SK-N-SH (cell line): ENCODE results near the gene BMP7. TPM values are rescaled to one million over a fixed set of nuclear protein-coding genes. Genes with fewer than 3 reads are reported as not detected.

Experiments
- CTCF ChIA-PET: fragments of 300-600, 350-600 bp; formaldehyde crosslinking; extraction: SDS; loops from one replicate; lab custom pipeline; 2021; lab: Yijun Ruan, JAX
- POLR2A ChIA-PET: fragments of 350-600 bp; sonication (Branson Sonifier 250); formaldehyde crosslinking; extraction: SDS; loops from one replicate; lab custom pipeline; 2020; ENCODE audit warnings: antibody characterized with exemption, inconsistent platforms; lab: Yijun Ruan, JAX
- DNase-seq: peaks from one replicate; pipeline ENCODE4 v3.0.0; 2012
- H2AFZ ChIP-seq: fragments of 200-600 bp; sonication (generic); 2 replicates; pipeline ENCODE4 v1.8.1; 2016; ENCODE audit warnings: antibody characterized with exemption, mild to moderate bottlenecking, low read depth
- H3F3A ChIP-seq: fragments of 200-600 bp; sonication (generic); replicated peaks from 2 replicates; pipeline ENCODE3; 2016; ENCODE audit warnings: antibody characterized with exemption, mild to moderate bottlenecking; ENCODE audit not compliant: insufficient read depth
- H3K27ac ChIP-seq, 2 experiments: fragments of 200-500 bp in 1 of 2; fragments of 200-600 bp in 1 of 2; sonication (Bioruptor generic) in 1 of 2; sonication (generic), shearing (Covaris generic) in 1 of 2; 2 replicates each; pipeline versions ENCODE4 v1.5.1 to v1.6.1; 2014 to 2016; ENCODE audit warnings: low read depth in 2 of 2, inconsistent platforms in 1 of 2, low read length in 1 of 2, mild to moderate bottlenecking in 1 of 2, mixed read lengths in 1 of 2
- H3K27me3 ChIP-seq: fragments of 200-600 bp; sonication (generic), shearing (Covaris generic); 2 replicates; pipeline ENCODE4 v1.6.1; 2016; ENCODE audit warnings: mixed run types; ENCODE audit not compliant: insufficient read depth
- H3K36me3 ChIP-seq, 2 experiments: fragments of 200-500 bp in 1 of 2; fragments of 200-600 bp in 1 of 2; sonication (Bioruptor generic) in 1 of 2; sonication (generic) in 1 of 2; replicated peaks in 1 of 2; 2 replicates each; pipeline versions ENCODE3 to v1.5.1; 2014 to 2016; ENCODE audit warnings: low read length in 1 of 2, mild to moderate bottlenecking in 1 of 2; ENCODE audit not compliant: insufficient read depth in 2 of 2, control insufficient read depth in 1 of 2
- H3K4me1 ChIP-seq, 2 experiments: fragments of 200-500 bp in 1 of 2; fragments of 200-600 bp in 1 of 2; sonication (Bioruptor generic) in 1 of 2; sonication (generic), shearing (Covaris generic) in 1 of 2; 2 replicates each; pipeline versions ENCODE4 v1.5.1 to v1.6.1; 2014 to 2016; ENCODE audit warnings: low read depth in 1 of 2, low read length in 1 of 2, mixed run types in 1 of 2; ENCODE audit not compliant: insufficient read depth in 2 of 2, control insufficient read depth in 1 of 2
- H3K4me2 ChIP-seq: fragments of 200-600 bp; sonication (generic), shearing (Covaris generic); 2 replicates; pipeline ENCODE4 v1.6.1; 2017; ENCODE audit warnings: mixed run types
- H3K4me3 ChIP-seq, 2 experiments: fragments of 200-500 bp in 1 of 2; fragments of 200-600 bp in 1 of 2; sonication (Bioruptor generic) in 1 of 2; sonication (generic), shearing (Covaris generic) in 1 of 2; 2 replicates each; pipeline versions ENCODE4 v1.5.1 to v1.8.1; 2014 to 2016; ENCODE audit warnings: low read depth in 2 of 2, inconsistent platforms in 1 of 2, low read length in 1 of 2, mild to moderate bottlenecking in 1 of 2, mixed read lengths in 1 of 2, moderate library complexity in 1 of 2
- H3K79me2 ChIP-seq: fragments of 200-600 bp; sonication (generic); 2 replicates; pipeline ENCODE4 v1.8.1; 2017; ENCODE audit warnings: mild to moderate bottlenecking; ENCODE audit not compliant: insufficient read depth
- H3K9ac ChIP-seq: fragments of 200-600 bp; sonication (generic); 2 replicates; pipeline ENCODE4 v1.6.1; 2017; ENCODE audit warnings: mixed run types
- H3K9me2 ChIP-seq: fragments of 200-600 bp; sonication (generic); 2 replicates; pipeline ENCODE4 v1.6.1; 2017; ENCODE audit warnings: mixed run types
- H3K9me3 ChIP-seq: fragments of 200-600 bp; sonication (generic); 2 replicates; pipeline ENCODE4 v1.6.1; 2017; ENCODE audit warnings: mixed run types, mild to moderate bottlenecking, moderate library complexity
- H4K20me1 ChIP-seq: fragments of 200-600 bp; sonication (generic); 2 replicates; pipeline ENCODE4 v1.6.1; 2017; ENCODE audit warnings: mild to moderate bottlenecking, mixed run types; ENCODE audit not compliant: insufficient read depth
- EP300 ChIP-seq, 2 experiments: IDR thresholded peaks; 2 replicates each; pipeline versions ENCODE4 v1.4.0 to v1.6.1; 2012; ENCODE audit warnings: borderline replicate concordance in 1 of 2, low read depth in 1 of 2, low read length in 1 of 2
- EZH2phosphoT487 ChIP-seq: fragments of 200-600 bp; sonication (generic); IDR thresholded peaks from 2 replicates; pipeline ENCODE4 v1.6.1; 2017; ENCODE audit warnings: low read depth, mixed run types, mild to moderate bottlenecking, antibody characterized with exemption, moderate library complexity, borderline replicate concordance
- FOSL2 ChIP-seq: IDR thresholded peaks from 2 replicates; pipeline ENCODE4 v1.4.0; 2012; ENCODE audit warnings: low read depth, mild to moderate bottlenecking, moderate library complexity, borderline replicate concordance
- FOXJ3 ChIP-seq: sonication (generic); formaldehyde crosslinking; IDR thresholded peaks from 2 replicates; pipeline ENCODE4 v1.5.1; 2020; ENCODE audit warnings: mild to moderate bottlenecking, missing genetic modification reagents
- GATA2 ChIP-seq: sonication (generic); formaldehyde crosslinking; IDR thresholded peaks from 2 replicates; pipeline ENCODE4 v1.5.0; 2020; ENCODE audit warnings: mild to moderate bottlenecking, missing genetic modification reagents
- JUND ChIP-seq: IDR thresholded peaks from 2 replicates; pipeline ENCODE4 v1.4.0; 2012
- MXI1 ChIP-seq: IDR thresholded peaks from 2 replicates; pipeline ENCODE4 v1.6.1; 2012; ENCODE audit warnings: mild to moderate bottlenecking, low read depth, low read length, improper control_type of control experiment
- NRF1 ChIP-seq: IDR thresholded peaks from 2 replicates; pipeline ENCODE4 v1.6.1; 2012; ENCODE audit warnings: low read depth, mild to moderate bottlenecking, low read length
- RAD21 ChIP-seq: IDR thresholded peaks from 2 replicates; pipeline ENCODE4 v1.6.1; 2012; ENCODE audit warnings: mild to moderate bottlenecking, low read length
- SIN3A ChIP-seq: IDR thresholded peaks from 2 replicates; pipeline ENCODE4 v1.6.1; 2012; ENCODE audit warnings: low read depth, mild to moderate bottlenecking, low read length, moderate library complexity, borderline replicate concordance
- TAF1 ChIP-seq: IDR thresholded peaks from 2 replicates; pipeline ENCODE4 v1.6.1; 2012; ENCODE audit warnings: low read depth, mild to moderate bottlenecking, low read length, moderate library complexity, borderline replicate concordance
- TCF12 ChIP-seq: IDR thresholded peaks from 2 replicates; pipeline ENCODE4 v1.4.0; 2012
- YY1 ChIP-seq: IDR thresholded peaks from 2 replicates; pipeline ENCODE4 v1.4.0; 2012; ENCODE audit warnings: low read depth, mild to moderate bottlenecking
- WGBS: methylation state at CpG from one replicate; pipeline ENCODE4 v1.1.6; 2017; ENCODE audit warnings: low lambda C conversion rate; 5-methylcytosine and 5-hydroxymethylcytosine counted together
- polyA plus RNA-seq, 3 experiments: library from polyadenylated mRNA; depleted of rRNA; stranded (reverse); fragments of >200 nt; gene quantifications; 2 replicates each; pipeline ENCODE4 v1.2.3, GENCODE V29; 2012
- TF ChIP-seq, protein P1 (sequence below): IDR thresholded peaks from 2 replicates; pipeline ENCODE4 v1.4.0; 2012; ENCODE audit warnings: low read depth, borderline replicate concordance
- TF ChIP-seq, protein P2 (sequence below): IDR thresholded peaks from 2 replicates; pipeline ENCODE4 v1.6.1; 2012; ENCODE audit warnings: mild to moderate bottlenecking, low read depth, low read length, moderate library complexity
- TF ChIP-seq, protein P3 (sequence below): fragments of 150-350 bp; IDR thresholded peaks from 2 replicates; pipeline ENCODE4 v1.6.1; 2017; ENCODE audit warnings: antibody characterized with exemption, low read length, low read depth, borderline replicate concordance
- TF ChIP-seq, protein P4 (sequence below): IDR thresholded peaks from 2 replicates; pipeline ENCODE4 v1.4.0; 2012; ENCODE audit warnings: low read depth, borderline replicate concordance

Gene BMP7
- polyA plus RNA-seq, 1 of the 3 experiments (the other 2 are of a cell fraction), result not detected

DNA sequence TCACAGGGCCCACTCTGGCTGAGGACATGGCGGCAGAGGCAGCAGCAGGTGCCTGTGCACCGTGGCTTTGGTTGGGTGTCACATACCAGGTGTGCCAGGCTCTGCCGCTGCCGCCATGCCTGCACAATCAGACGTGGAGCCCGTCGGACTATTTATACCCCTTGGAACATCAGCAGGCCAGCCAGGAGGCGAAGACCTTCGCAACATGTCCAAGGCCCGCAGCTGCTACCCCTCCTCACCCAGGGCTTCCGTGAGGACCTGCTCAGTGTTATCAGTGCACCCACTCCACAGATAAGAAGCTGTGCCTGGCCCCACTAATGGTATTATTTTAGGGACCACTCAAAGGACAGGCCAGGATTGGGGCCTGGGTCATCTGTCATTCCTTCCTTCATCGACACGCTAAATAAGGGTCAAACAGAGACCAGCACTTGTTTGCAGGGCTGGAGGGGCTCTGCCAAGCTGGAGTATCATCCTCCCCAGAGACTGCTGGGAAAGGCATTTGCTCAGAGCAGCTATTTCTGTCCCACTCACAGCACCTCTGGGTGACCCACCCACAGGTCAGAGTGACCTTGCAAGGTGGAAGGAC is 109.2 kb downstream of the BMP7 start:
- TF ChIP-seq FOSL2 (no peak), EP300 (IDR thresholded peaks at IDR 0.05; ENCODE audit: borderline replicate concordance in 1 of 2, low read depth in 1 of 2, low read length in 1 of 2) (no peak), MXI1 (no peak), EZH2phosphoT487 (no peak), TCF12 (no peak), SIN3A (no peak), RAD21 (no peak), JUND (no peak), FOXJ3 (CRISPR knock-in tag) (no peak), GATA2 (CRISPR knock-in tag) (no peak), TAF1 (no peak), YY1 (no peak), NRF1 (no peak)
- TF ChIP-seq, protein P1, sequence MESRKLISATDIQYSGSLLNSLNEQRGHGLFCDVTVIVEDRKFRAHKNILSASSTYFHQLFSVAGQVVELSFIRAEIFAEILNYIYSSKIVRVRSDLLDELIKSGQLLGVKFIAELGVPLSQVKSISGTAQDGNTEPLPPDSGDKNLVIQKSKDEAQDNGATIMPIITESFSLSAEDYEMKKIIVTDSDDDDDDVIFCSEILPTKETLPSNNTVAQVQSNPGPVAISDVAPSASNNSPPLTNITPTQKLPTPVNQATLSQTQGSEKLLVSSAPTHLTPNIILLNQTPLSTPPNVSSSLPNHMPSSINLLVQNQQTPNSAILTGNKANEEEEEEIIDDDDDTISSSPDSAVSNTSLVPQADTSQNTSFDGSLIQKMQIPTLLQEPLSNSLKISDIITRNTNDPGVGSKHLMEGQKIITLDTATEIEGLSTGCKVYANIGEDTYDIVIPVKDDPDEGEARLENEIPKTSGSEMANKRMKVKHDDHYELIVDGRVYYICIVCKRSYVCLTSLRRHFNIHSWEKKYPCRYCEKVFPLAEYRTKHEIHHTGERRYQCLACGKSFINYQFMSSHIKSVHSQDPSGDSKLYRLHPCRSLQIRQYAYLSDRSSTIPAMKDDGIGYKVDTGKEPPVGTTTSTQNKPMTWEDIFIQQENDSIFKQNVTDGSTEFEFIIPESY, result no peak
- TF ChIP-seq, protein P2, sequence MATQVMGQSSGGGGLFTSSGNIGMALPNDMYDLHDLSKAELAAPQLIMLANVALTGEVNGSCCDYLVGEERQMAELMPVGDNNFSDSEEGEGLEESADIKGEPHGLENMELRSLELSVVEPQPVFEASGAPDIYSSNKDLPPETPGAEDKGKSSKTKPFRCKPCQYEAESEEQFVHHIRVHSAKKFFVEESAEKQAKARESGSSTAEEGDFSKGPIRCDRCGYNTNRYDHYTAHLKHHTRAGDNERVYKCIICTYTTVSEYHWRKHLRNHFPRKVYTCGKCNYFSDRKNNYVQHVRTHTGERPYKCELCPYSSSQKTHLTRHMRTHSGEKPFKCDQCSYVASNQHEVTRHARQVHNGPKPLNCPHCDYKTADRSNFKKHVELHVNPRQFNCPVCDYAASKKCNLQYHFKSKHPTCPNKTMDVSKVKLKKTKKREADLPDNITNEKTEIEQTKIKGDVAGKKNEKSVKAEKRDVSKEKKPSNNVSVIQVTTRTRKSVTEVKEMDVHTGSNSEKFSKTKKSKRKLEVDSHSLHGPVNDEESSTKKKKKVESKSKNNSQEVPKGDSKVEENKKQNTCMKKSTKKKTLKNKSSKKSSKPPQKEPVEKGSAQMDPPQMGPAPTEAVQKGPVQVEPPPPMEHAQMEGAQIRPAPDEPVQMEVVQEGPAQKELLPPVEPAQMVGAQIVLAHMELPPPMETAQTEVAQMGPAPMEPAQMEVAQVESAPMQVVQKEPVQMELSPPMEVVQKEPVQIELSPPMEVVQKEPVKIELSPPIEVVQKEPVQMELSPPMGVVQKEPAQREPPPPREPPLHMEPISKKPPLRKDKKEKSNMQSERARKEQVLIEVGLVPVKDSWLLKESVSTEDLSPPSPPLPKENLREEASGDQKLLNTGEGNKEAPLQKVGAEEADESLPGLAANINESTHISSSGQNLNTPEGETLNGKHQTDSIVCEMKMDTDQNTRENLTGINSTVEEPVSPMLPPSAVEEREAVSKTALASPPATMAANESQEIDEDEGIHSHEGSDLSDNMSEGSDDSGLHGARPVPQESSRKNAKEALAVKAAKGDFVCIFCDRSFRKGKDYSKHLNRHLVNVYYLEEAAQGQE, result no peak
- TF ChIP-seq, protein P3, sequence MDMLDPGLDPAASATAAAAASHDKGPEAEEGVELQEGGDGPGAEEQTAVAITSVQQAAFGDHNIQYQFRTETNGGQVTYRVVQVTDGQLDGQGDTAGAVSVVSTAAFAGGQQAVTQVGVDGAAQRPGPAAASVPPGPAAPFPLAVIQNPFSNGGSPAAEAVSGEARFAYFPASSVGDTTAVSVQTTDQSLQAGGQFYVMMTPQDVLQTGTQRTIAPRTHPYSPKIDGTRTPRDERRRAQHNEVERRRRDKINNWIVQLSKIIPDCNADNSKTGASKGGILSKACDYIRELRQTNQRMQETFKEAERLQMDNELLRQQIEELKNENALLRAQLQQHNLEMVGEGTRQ, result no peak
- TF ChIP-seq, protein P4, sequence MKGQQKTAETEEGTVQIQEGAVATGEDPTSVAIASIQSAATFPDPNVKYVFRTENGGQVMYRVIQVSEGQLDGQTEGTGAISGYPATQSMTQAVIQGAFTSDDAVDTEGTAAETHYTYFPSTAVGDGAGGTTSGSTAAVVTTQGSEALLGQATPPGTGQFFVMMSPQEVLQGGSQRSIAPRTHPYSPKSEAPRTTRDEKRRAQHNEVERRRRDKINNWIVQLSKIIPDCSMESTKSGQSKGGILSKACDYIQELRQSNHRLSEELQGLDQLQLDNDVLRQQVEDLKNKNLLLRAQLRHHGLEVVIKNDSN, result no peak
- TF ChIP-seq, all 33 proteins: peak for 0
- WGBS, result 52% methylated on average over 10 of the region's 13 CpGs
- H3K4me3 ChIP-seq, result no peak overlapping the region
- no peaks in the 10 kb centered on the region for H3F3A ChIP-seq
- no peak overlapping the region for H3K9ac ChIP-seq
- H3K4me1 ChIP-seq, result no peaks in the 10 kb centered on the region; a peak in 1 of 4 replicates
- no peaks in the 10 kb centered on the region for H3K79me2 ChIP-seq
- H3K36me3 ChIP-seq, result no peaks in the 10 kb centered on the region
- DNase-seq, result no peak
- H4K20me1 ChIP-seq, result no peaks in the 10 kb centered on the region
- H3K4me2 ChIP-seq, result no peak overlapping the region
- no peak overlapping the region for H3K27ac ChIP-seq
- ChIA-PET CTCF (no interaction called here), POLR2A (no interaction called here)
- H3K9me3 ChIP-seq, result no peaks in the 10 kb centered on the region
- no peaks in the 10 kb centered on the region for H3K27me3 ChIP-seq
- no peaks in the 10 kb centered on the region for H3K9me2 ChIP-seq
- H2AFZ ChIP-seq, result no peak overlapping the region
